HCT116 (cell line): Measurements from ENCODE around the gene CCDC8. TPM values are rescaled to one million over a fixed set of nuclear protein-coding genes. Genes with fewer than 3 reads are reported as not detected.

Experiments used
- ATAC-seq: fragments of 200-7000 bp; cut with Tn5 transposase; 2 replicates; pipeline ENCODE4 v1.9.1; 2020; ENCODE audit warnings: mild to moderate bottlenecking, moderate library complexity
- BruUV-seq: library from RNA; stranded (reverse); fragments of 400-500 nt; replicated peaks from 2 replicates; lab custom pipeline; 2021; lab: Mats Ljungman, UMichigan
- CTCF ChIA-PET: fragments of 300-600 bp; sonication (Branson Sonifier 250); formaldehyde crosslinking; loops from one replicate; lab custom pipeline; 2021; ENCODE audit warnings: antibody characterized with exemption; lab: Charles Lee
- POLR2A ChIA-PET: fragments of 300-600, 350-600 bp; sonication (Branson Sonifier 250); formaldehyde crosslinking; loops from one replicate; lab custom pipeline; 2021; ENCODE audit warnings: antibody characterized with exemption; lab: Charles Lee
- RAD21 ChIA-PET, 2 experiments: fragments of 300-600 bp; sonication (Branson Sonifier 250); formaldehyde crosslinking; loops; one replicate each; lab custom pipeline; 2023; ENCODE audit warnings: low total read pairs in 2 of 2; ENCODE audit not compliant: uncharacterized antibody in 2 of 2, unreplicated experiment in 2 of 2, low non-redundant PET in 1 of 2; lab: Charles Lee
- DNase-seq: peaks from one replicate; pipeline ENCODE4 v3.0.0-alpha.2; 2010; ENCODE audit warnings: low read depth, low spot score
- H2AFZ ChIP-seq: fragments of 200-600 bp; shearing (Covaris generic), sonication (generic); 2 replicates; pipeline ENCODE4 v1.6.1; 2017; ENCODE audit warnings: low read depth, mixed run types, mixed read lengths, antibody characterized with exemption, low read length; ENCODE audit not compliant: poor library complexity, severe bottlenecking
- H3K27ac ChIP-seq: 2 replicates; pipeline ENCODE4 v1.5.1; 2012; ENCODE audit warnings: low read depth, low read length
- H3K27me3 ChIP-seq: fragments of 200-600 bp; sonication (generic); 2 replicates; pipeline ENCODE4 v1.6.1; 2016; ENCODE audit warnings: mixed run types, low read length, mixed read lengths; ENCODE audit not compliant: insufficient read depth
- H3K36me3 ChIP-seq, 2 experiments: fragments of 200-500 bp in 1 of 2; fragments of 200-600 bp in 1 of 2; sonication (Bioruptor generic) in 1 of 2; sonication (generic) in 1 of 2; 2 replicates each; pipeline versions ENCODE4 v1.5.1 to v1.6.1; 2014 to 2016; ENCODE audit warnings: low read length in 2 of 2, inconsistent platforms in 1 of 2, mixed read lengths in 1 of 2, mixed run types in 1 of 2; ENCODE audit not compliant: insufficient read depth in 2 of 2, control insufficient read depth in 1 of 2
- H3K4me1 ChIP-seq, 2 experiments: fragments of 200-600 bp in 1 of 2; sonication (generic) in 1 of 2; 2 replicates each; pipeline versions ENCODE4 v1.5.1 to v1.6.1; 2012 to 2017; ENCODE audit warnings: low read length in 2 of 2, inconsistent platforms in 1 of 2, mild to moderate bottlenecking in 1 of 2, mixed read lengths in 1 of 2, mixed run types in 1 of 2, moderate library complexity in 1 of 2; ENCODE audit not compliant: insufficient read depth in 2 of 2, control insufficient read depth in 1 of 2
- H3K4me2 ChIP-seq: fragments of 200-600 bp; sonication (generic); 2 replicates; pipeline ENCODE4 v1.6.1; 2017; ENCODE audit warnings: mixed run types, low read length, mixed read lengths
- H3K4me3 ChIP-seq, 2 experiments: fragments of 200-600 bp in 1 of 2; sonication (generic) in 1 of 2; replicated peaks in 1 of 2; 2 replicates each; pipeline ENCODE4 v1.5.1; 2011 to 2016; ENCODE audit warnings: low read length in 2 of 2, control low read depth in 1 of 2, low read depth in 1 of 2, mild to moderate bottlenecking in 1 of 2, mixed read lengths in 1 of 2, mixed run types in 1 of 2
- H3K79me2 ChIP-seq: fragments of 200-600 bp; sonication (generic); 2 replicates; pipeline ENCODE4 v1.6.1; 2017; ENCODE audit warnings: mild to moderate bottlenecking, mixed run types, low read length, moderate library complexity, mixed read lengths; ENCODE audit not compliant: insufficient read depth
- H3K9ac ChIP-seq: fragments of 200-600 bp; sonication (generic); 2 replicates; pipeline ENCODE4 v1.6.1; 2016; ENCODE audit warnings: low read length, mixed read lengths
- H3K9me2 ChIP-seq: fragments of 200-600 bp; sonication (generic), shearing (Covaris generic); 2 replicates; pipeline ENCODE4 v1.6.1; 2017; ENCODE audit warnings: mixed run types, mild to moderate bottlenecking, moderate library complexity; ENCODE audit not compliant: insufficient read depth
- H3K9me3 ChIP-seq, 2 experiments: fragments of 200-500 bp in 1 of 2; fragments of 200-600 bp in 1 of 2; sonication (Bioruptor generic) in 1 of 2; sonication (generic) in 1 of 2; 2 replicates each; pipeline ENCODE4 v1.6.1; 2014 to 2017; ENCODE audit warnings: low read length in 2 of 2, mixed read lengths in 2 of 2, inconsistent platforms in 1 of 2, low read depth in 1 of 2, mild to moderate bottlenecking in 1 of 2, mixed run types in 1 of 2, moderate library complexity in 1 of 2; ENCODE audit not compliant: control insufficient read depth in 1 of 2, insufficient read depth in 1 of 2
- H4K20me1 ChIP-seq: fragments of 200-600 bp; sonication (generic), shearing (Covaris generic); 2 replicates; pipeline ENCODE4 v1.6.1; 2017; ENCODE audit warnings: mixed run types, mild to moderate bottlenecking, moderate library complexity; ENCODE audit not compliant: insufficient read depth
- CBX3 ChIP-seq: IDR thresholded peaks from 2 replicates; pipeline ENCODE4 v1.6.1; 2012; ENCODE audit warnings: low read depth
- CEBPB ChIP-seq: IDR thresholded peaks from 2 replicates; pipeline ENCODE4 v1.6.1; 2012; ENCODE audit warnings: low read depth
- EGR1 ChIP-seq: IDR thresholded peaks from 2 replicates; pipeline ENCODE4 v1.6.1; 2012; ENCODE audit warnings: low read depth
- ELF1 ChIP-seq: IDR thresholded peaks from 2 replicates; pipeline ENCODE4 v1.6.1; 2012; ENCODE audit warnings: low read depth, borderline replicate concordance
- EZH2phosphoT487 ChIP-seq: fragments of 200-600 bp; IDR thresholded peaks from 2 replicates; pipeline ENCODE4 v1.6.1; 2018; ENCODE audit warnings: antibody characterized with exemption, borderline replicate concordance
- JUND ChIP-seq: IDR thresholded peaks from 2 replicates; pipeline ENCODE4 v1.6.1; 2012
- POLR2AphosphoS5 ChIP-seq: IDR thresholded peaks from 2 replicates; pipeline ENCODE4 v1.6.1; 2011; ENCODE audit warnings: mild to moderate bottlenecking, low read depth, low read length, moderate library complexity
- RAD21 ChIP-seq: IDR thresholded peaks from 2 replicates; pipeline ENCODE4 v1.6.1; 2012; ENCODE audit warnings: low read depth, mild to moderate bottlenecking
- TCF7L2 ChIP-seq: IDR thresholded peaks from 2 replicates; pipeline ENCODE4 v1.7.0; 2011; ENCODE audit warnings: borderline replicate concordance, inconsistent platforms; ENCODE audit not compliant: insufficient read depth, insufficient read length; ENCODE audit errors: extremely low read depth
- YY1 ChIP-seq: IDR thresholded peaks from 2 replicates; pipeline ENCODE4 v1.6.1; 2011; ENCODE audit warnings: low read length, low read depth, moderate library complexity, mild to moderate bottlenecking; ENCODE audit not compliant: insufficient replicate concordance; ENCODE audit errors: extremely low read depth
- ZFX ChIP-seq: fragments of 450-650 bp; IDR thresholded peaks from 2 replicates; pipeline ENCODE4 v1.6.1; 2017
- ZNF274 ChIP-seq: fragments of 200-500 bp; sonication (Bioruptor generic); IDR thresholded peaks from 2 replicates; pipeline ENCODE4 v1.6.1; 2014; ENCODE audit warnings: mild to moderate bottlenecking, low read depth, low read length, inconsistent platforms
- intact Hi-C: fragments of 100-400 bp; cut with micrococcal nuclease; formaldehyde crosslinking; loops from 2 replicates; pipeline ENCODE4 v1.10.0; 2022
- total RNA-seq: library from RNA; stranded (reverse); gene quantifications from one replicate; pipeline ENCODE4 v1.2.1, GENCODE V29; 2021; ENCODE audit not compliant: unreplicated experiment
- TF ChIP-seq, protein P1 (sequence below): IDR thresholded peaks from 2 replicates; pipeline ENCODE4 v1.6.1; 2012
- TF ChIP-seq, protein P2 (sequence below): IDR thresholded peaks from 2 replicates; pipeline ENCODE4 v1.6.1; 2011; ENCODE audit warnings: mild to moderate bottlenecking, low read length, moderate library complexity; ENCODE audit not compliant: insufficient replicate concordance; ENCODE audit errors: extremely low read depth
- TF ChIP-seq, protein P3 (sequence below), 3 experiments: fragments of 200-600 bp in 1 of 3; sonication (generic) in 1 of 3; IDR thresholded peaks in 2 of 3; conservative IDR thresholded peaks in 1 of 3; 2 replicates each; pipeline ENCODE4 v1.5.1; 2012 to 2017; ENCODE audit warnings: low read depth in 2 of 3, low read length in 2 of 3, antibody characterized with exemption in 1 of 3, borderline replicate concordance in 1 of 3, control low read depth in 1 of 3, mild to moderate bottlenecking in 1 of 3, mixed read lengths in 1 of 3, mixed run types in 1 of 3, moderate library complexity in 1 of 3; ENCODE audit not compliant: insufficient read depth in 1 of 3
- TF ChIP-seq, protein P4 (sequence below): IDR thresholded peaks from 2 replicates; pipeline ENCODE4 v1.6.1; 2012; ENCODE audit warnings: low read depth
- TF ChIP-seq, protein P5 (sequence below): IDR thresholded peaks from 2 replicates; pipeline ENCODE4 v1.6.1; 2012

Gene CCDC8
- total RNA-seq, 1 experiment from 2014 or later = 0.10 TPM

DNA sequence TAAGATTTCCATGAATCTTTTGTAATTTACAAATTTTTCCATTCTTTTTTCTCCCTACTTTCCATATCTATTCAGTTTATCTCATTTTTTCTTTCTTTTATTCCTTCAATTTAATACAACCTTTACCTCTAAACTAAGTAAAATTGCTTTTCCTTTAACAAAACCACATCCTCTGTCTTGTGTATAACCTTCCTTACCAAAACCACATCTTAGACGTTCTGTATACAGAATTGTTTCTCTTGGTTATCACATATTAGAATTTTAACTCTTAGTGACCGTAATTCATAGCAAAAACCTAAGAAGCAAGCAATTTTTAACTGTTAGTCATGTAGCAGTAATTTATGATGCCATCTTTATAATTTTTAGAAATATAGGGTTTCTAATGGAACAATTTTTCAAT, 51.4 kb downstream of the CCDC8 start:
- no TSS peak for BruUV-seq
- Histone ChIP-seq H3K9ac (no peak overlapping the region), H3K36me3 (peaks cover 11 to 23% of the 10 kb centered on the region in 2 experiments), H3K4me2 (no peak overlapping the region), H3K27me3 (no peaks in the 10 kb centered on the region), H3K4me1 (no peaks in the 10 kb centered on the region), H3K9me3 (no peaks in the 10 kb centered on the region), H4K20me1 (peaks cover 5% of the 10 kb centered on the region; the same call in 1 of the 2 replicates), H3K79me2 (peaks cover 88% of the 10 kb centered on the region), H3K27ac (no peak overlapping the region), H3K4me3 (no peak overlapping the region), H3K9me2 (no peaks in the 10 kb centered on the region), H2AFZ (no peak overlapping the region)
- TF ChIP-seq, protein P1, sequence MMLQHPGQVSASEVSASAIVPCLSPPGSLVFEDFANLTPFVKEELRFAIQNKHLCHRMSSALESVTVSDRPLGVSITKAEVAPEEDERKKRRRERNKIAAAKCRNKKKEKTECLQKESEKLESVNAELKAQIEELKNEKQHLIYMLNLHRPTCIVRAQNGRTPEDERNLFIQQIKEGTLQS = no peak
- TF ChIP-seq POLR2AphosphoS5 (no peak), RAD21 (no peak), YY1 (no peak), ZFX (no peak), JUND (no peak), TCF7L2 (no peak), CEBPB (no peak), CBX3 (no peak), EGR1 (no peak), EZH2phosphoT487 (no peak), ZNF274 (no peak), ELF1 (no peak)
- TF ChIP-seq, protein P2, sequence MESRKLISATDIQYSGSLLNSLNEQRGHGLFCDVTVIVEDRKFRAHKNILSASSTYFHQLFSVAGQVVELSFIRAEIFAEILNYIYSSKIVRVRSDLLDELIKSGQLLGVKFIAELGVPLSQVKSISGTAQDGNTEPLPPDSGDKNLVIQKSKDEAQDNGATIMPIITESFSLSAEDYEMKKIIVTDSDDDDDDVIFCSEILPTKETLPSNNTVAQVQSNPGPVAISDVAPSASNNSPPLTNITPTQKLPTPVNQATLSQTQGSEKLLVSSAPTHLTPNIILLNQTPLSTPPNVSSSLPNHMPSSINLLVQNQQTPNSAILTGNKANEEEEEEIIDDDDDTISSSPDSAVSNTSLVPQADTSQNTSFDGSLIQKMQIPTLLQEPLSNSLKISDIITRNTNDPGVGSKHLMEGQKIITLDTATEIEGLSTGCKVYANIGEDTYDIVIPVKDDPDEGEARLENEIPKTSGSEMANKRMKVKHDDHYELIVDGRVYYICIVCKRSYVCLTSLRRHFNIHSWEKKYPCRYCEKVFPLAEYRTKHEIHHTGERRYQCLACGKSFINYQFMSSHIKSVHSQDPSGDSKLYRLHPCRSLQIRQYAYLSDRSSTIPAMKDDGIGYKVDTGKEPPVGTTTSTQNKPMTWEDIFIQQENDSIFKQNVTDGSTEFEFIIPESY = no peak
- TF ChIP-seq, protein P3, sequence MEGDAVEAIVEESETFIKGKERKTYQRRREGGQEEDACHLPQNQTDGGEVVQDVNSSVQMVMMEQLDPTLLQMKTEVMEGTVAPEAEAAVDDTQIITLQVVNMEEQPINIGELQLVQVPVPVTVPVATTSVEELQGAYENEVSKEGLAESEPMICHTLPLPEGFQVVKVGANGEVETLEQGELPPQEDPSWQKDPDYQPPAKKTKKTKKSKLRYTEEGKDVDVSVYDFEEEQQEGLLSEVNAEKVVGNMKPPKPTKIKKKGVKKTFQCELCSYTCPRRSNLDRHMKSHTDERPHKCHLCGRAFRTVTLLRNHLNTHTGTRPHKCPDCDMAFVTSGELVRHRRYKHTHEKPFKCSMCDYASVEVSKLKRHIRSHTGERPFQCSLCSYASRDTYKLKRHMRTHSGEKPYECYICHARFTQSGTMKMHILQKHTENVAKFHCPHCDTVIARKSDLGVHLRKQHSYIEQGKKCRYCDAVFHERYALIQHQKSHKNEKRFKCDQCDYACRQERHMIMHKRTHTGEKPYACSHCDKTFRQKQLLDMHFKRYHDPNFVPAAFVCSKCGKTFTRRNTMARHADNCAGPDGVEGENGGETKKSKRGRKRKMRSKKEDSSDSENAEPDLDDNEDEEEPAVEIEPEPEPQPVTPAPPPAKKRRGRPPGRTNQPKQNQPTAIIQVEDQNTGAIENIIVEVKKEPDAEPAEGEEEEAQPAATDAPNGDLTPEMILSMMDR (IDR thresholded peaks at IDR 0.05 in 2 of 3, conservative IDR thresholded peaks at IDR 0.05 in 1 of 3; ENCODE audit: borderline replicate concordance in 1 of 3, insufficient read depth in 1 of 3, low read depth in 2 of 3, low read length in 2 of 3) = no peak
- TF ChIP-seq, protein P4, sequence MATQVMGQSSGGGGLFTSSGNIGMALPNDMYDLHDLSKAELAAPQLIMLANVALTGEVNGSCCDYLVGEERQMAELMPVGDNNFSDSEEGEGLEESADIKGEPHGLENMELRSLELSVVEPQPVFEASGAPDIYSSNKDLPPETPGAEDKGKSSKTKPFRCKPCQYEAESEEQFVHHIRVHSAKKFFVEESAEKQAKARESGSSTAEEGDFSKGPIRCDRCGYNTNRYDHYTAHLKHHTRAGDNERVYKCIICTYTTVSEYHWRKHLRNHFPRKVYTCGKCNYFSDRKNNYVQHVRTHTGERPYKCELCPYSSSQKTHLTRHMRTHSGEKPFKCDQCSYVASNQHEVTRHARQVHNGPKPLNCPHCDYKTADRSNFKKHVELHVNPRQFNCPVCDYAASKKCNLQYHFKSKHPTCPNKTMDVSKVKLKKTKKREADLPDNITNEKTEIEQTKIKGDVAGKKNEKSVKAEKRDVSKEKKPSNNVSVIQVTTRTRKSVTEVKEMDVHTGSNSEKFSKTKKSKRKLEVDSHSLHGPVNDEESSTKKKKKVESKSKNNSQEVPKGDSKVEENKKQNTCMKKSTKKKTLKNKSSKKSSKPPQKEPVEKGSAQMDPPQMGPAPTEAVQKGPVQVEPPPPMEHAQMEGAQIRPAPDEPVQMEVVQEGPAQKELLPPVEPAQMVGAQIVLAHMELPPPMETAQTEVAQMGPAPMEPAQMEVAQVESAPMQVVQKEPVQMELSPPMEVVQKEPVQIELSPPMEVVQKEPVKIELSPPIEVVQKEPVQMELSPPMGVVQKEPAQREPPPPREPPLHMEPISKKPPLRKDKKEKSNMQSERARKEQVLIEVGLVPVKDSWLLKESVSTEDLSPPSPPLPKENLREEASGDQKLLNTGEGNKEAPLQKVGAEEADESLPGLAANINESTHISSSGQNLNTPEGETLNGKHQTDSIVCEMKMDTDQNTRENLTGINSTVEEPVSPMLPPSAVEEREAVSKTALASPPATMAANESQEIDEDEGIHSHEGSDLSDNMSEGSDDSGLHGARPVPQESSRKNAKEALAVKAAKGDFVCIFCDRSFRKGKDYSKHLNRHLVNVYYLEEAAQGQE = no peak
- TF ChIP-seq, protein P5, sequence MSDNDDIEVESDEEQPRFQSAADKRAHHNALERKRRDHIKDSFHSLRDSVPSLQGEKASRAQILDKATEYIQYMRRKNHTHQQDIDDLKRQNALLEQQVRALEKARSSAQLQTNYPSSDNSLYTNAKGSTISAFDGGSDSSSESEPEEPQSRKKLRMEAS = no peak
- DNase-seq (no peak), ATAC-seq (no peak)
- ChIA-PET CTCF (interaction anchor here (0.7 to 0.9 kb wide), 2 partner anchors 15 to 104 kb away, joined by 3 to 4 read pairs; partner anchors contain the start of gene PPP5C), RAD21 (no interaction called here), POLR2A (no interaction called here)
- intact Hi-C loops = no loop called here
